Spleen (tissue), 11 donors: ENCODE results near the gene H2AZ2. TPM values are rescaled to one million over a fixed set of nuclear protein-coding genes. Genes with fewer than 3 reads are reported as not detected.
"Not testable (repeated sequence)": the region's sequence is repeated elsewhere in the genome, so short reads cannot be mapped to it uniquely, and the experiment has no call there.

ENCODE experiments used
- DNase-seq: peaks from one replicate; pipeline ENCODE4 v3.0.0-alpha.2; 2020
- H3K27ac ChIP-seq, 8 donors: fragments of 200-600 bp; sonication (generic) in 7 of 8; 1 replicate in 4 of 8; 2 replicates in 4 of 8; pipeline versions ENCODE4 v1.5.0 to v1.8.0; 2016 to 2021; ENCODE audit warnings: inconsistent platforms in 4 of 8, mild to moderate bottlenecking in 4 of 8, moderate library complexity in 1 of 8
- H3K27me3 ChIP-seq, 7 donors: fragments of 200-600 bp; sonication (generic) in 6 of 7; replicated peaks in 1 of 7; 1 replicate in 4 of 7; 2 replicates in 3 of 7; pipeline versions ENCODE4 v1.5.0 to v1.8.0; 2016 to 2021; ENCODE audit warnings: inconsistent platforms in 3 of 7, mild to moderate bottlenecking in 1 of 7
- H3K36me3 ChIP-seq, 6 donors: fragments of 200-600 bp; sonication (generic) in 5 of 6; 1 replicate in 4 of 6; 2 replicates in 2 of 6; pipeline versions ENCODE4 v1.5.0 to v1.8.0; 2016 to 2021; ENCODE audit warnings: inconsistent platforms in 2 of 6
- H3K4me1 ChIP-seq, 6 donors: fragments of 200-600 bp; sonication (generic) in 5 of 6; 1 replicate in 3 of 6; 2 replicates in 3 of 6; pipeline versions ENCODE4 v1.5.0 to v1.8.0; 2016 to 2021; ENCODE audit warnings: inconsistent platforms in 3 of 6
- H3K4me3 ChIP-seq, 8 donors: fragments of 200-600 bp; sonication (generic) in 7 of 8; 1 replicate in 4 of 8; 2 replicates in 4 of 8; pipeline versions ENCODE4 v1.5.0 to v1.8.0; 2016 to 2021; ENCODE audit warnings: inconsistent platforms in 4 of 8, mild to moderate bottlenecking in 4 of 8, moderate library complexity in 2 of 8
- H3K9me3 ChIP-seq, 8 donors: fragments of 200-600 bp; sonication (generic) in 7 of 8; 1 replicate in 4 of 8; 2 replicates in 4 of 8; pipeline versions ENCODE4 v1.5.0 to v1.8.0; 2016 to 2021; ENCODE audit warnings: inconsistent platforms in 4 of 8
- POLR2A ChIP-seq, 3 donors: fragments of 450-650 bp; IDR thresholded peaks; one replicate each; pipeline ENCODE4 v1.5.1; 2017; ENCODE audit warnings: antibody characterized with exemption in 3 of 3, mild to moderate bottlenecking in 1 of 3
- POLR2AphosphoS5 ChIP-seq, 3 donors: sonication (generic); formaldehyde crosslinking; IDR thresholded peaks; one replicate each; pipeline ENCODE4 v1.5.1; 2017; ENCODE audit warnings: antibody characterized with exemption in 3 of 3
- WGBS, 5 donors: extraction: QIAGEN DNeasy Blood & Tissue Kit in 3 of 5; methylation state at CpG; one replicate each; pipeline versions ENCODE4 v1.1.5 to v1.1.7; 2013 to 2018; 5-methylcytosine and 5-hydroxymethylcytosine counted together
- intact Hi-C: fragments of 100-400 bp; cut with DNase I; formaldehyde crosslinking; loops from one replicate; pipeline ENCODE4 v1.15.0; 2023; ENCODE audit warnings: low total_unique reads
- polyA plus RNA-seq, 3 donors: library from polyadenylated mRNA; stranded (reverse); fragments of 200-250 nt; gene quantifications; one replicate each; pipeline ENCODE4 v1.2.1, GENCODE V29; 2013
- total RNA-seq, 7 donors: library from RNA; depleted of rRNA in 3 of 7; stranded (reverse); fragments of >200 nt in 3 of 7; fragmentation: NEBNext Ultra II Directional in 4 of 7; extraction: Animal tissue kit (Norgen Biotek cat#: 25700) in 4 of 7; gene quantifications; one replicate each; pipeline versions ENCODE4 v1.1.0 to v1.2.1, GENCODE V29; 2016 to 2021
- TF ChIP-seq, protein P1 (sequence below), 11 experiments: fragments of 200-600 bp in 7 of 11; fragments of 450-650 bp in 4 of 11; sonication (generic) in 4 of 11; IDR thresholded peaks in 8 of 11; conservative IDR thresholded peaks in 3 of 11; 1 replicate in 7 of 11; 2 replicates in 4 of 11; pipeline versions ENCODE4 v1.4.0 to v1.8.0; 2016 to 2021; ENCODE audit warnings: antibody characterized with exemption in 11 of 11, inconsistent platforms in 4 of 11, mild to moderate bottlenecking in 1 of 11
- donor health status: healthy with polysubstance abuse.
- donor health status: DM: no; HTN: no; CAD: no; lungs with moderate emphysema.
- donor health status: DM: no; HTN: no; CAD: no.
- donor health status: Bipolar disorder and iron deficiency.
- donor health status: healthy.
- donor health status: DM: no; HTN: no; CAD: no.
- donor health status: DM: yes; HTN: yes; CAD: no.

Gene H2AZ2
- total and polyA plus RNA-seq, 10 donors = 74.7 to 147 (median 113) TPM

DNA sequence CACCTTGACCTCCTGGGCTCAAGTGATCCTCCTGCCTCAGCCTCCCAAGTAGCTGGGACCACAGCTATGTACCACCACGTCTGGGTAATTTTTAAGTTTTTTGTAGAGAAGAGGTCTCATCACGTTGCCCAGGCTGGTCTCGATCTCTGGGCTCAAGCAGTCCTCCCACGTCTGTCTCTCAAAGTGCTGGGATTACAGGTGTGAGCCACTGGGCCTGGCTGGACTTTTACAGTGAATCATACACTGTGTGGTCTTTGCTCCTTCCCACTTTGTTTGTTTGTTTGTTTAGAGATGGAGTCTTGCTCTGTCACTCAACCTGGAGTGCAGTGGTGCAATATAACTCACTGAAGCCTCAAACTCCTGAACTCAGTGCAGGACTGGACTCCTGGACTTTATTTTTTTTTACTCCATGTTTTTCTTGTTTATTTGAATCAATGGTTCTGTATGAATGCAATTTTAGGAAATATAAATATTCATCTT, 38.9 kb downstream of the H2AZ2 start:
- no peak for TF ChIP-seq POLR2AphosphoS5 (IDR thresholded peaks at IDR 0.05)
- TF ChIP-seq, protein P1, sequence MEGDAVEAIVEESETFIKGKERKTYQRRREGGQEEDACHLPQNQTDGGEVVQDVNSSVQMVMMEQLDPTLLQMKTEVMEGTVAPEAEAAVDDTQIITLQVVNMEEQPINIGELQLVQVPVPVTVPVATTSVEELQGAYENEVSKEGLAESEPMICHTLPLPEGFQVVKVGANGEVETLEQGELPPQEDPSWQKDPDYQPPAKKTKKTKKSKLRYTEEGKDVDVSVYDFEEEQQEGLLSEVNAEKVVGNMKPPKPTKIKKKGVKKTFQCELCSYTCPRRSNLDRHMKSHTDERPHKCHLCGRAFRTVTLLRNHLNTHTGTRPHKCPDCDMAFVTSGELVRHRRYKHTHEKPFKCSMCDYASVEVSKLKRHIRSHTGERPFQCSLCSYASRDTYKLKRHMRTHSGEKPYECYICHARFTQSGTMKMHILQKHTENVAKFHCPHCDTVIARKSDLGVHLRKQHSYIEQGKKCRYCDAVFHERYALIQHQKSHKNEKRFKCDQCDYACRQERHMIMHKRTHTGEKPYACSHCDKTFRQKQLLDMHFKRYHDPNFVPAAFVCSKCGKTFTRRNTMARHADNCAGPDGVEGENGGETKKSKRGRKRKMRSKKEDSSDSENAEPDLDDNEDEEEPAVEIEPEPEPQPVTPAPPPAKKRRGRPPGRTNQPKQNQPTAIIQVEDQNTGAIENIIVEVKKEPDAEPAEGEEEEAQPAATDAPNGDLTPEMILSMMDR (IDR thresholded peaks at IDR 0.05 in 8 of 11, conservative IDR thresholded peaks at IDR 0.05 in 3 of 11) = no peak
- no peak for TF ChIP-seq POLR2A (IDR thresholded peaks at IDR 0.05)
- intact Hi-C loops = no loop called here
- no peak overlapping the region for H3K4me3 ChIP-seq
- no peaks in the 10 kb centered on the region for H3K9me3 ChIP-seq
- H3K4me1 ChIP-seq = no peaks in the 10 kb centered on the region
- no peak overlapping the region for H3K27ac ChIP-seq
- WGBS, 5 donors = 85 to 91% (median 90%) methylated on average over 4 of the region's 4 CpGs
- DNase-seq = peak; percentile 29
- peaks cover 0 to 17% (median 14%) of the 10 kb centered on the region in 6 donors for H3K36me3 ChIP-seq
- no peaks in the 10 kb centered on the region for H3K27me3 ChIP-seq

DNA sequence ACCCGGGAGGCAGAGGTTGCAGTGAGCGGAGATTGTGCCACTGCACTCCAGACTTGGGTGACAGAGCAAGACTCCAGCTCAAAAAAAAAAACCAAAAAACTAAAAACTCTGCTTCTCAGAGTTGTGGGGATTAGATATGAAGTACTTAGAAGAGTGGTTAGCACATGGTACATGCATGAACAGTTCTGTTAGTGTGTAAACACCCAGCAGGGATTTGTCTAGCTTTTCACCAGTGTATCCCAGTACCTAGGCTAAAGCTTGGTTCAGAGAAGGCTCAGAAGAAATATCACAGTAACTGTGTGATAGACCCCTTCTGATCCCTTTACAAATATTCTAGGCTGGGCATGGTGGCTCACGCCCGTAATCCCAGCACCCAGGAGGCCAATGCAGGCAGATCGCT, 41.9 kb downstream of the H2AZ2 start:
- H3K4me3 ChIP-seq = no peak overlapping the region
- no peak overlapping the region for H3K27ac ChIP-seq
- intact Hi-C loops = no loop called here
- H3K9me3 ChIP-seq = no peaks in the 10 kb centered on the region
- peaks cover 0 to 47% (median 44%) of the 10 kb centered on the region in 6 donors for H3K36me3 ChIP-seq
- H3K27me3 ChIP-seq = no peaks in the 10 kb centered on the region
- 86 to 97% (median 93%) methylated on average over 5 of the region's 5 CpGs for WGBS, 5 donors
- no peak for DNase-seq
- no peak for TF ChIP-seq POLR2AphosphoS5 (IDR thresholded peaks at IDR 0.05)
- TF ChIP-seq POLR2A (IDR thresholded peaks at IDR 0.05) = no peak
- TF ChIP-seq, protein P1 (IDR thresholded peaks at IDR 0.05 in 8 of 11, conservative IDR thresholded peaks at IDR 0.05 in 3 of 11) = no peak
- H3K4me1 ChIP-seq = peaks cover 0 to 5% (median 0%) of the 10 kb centered on the region in 6 donors

DNA sequence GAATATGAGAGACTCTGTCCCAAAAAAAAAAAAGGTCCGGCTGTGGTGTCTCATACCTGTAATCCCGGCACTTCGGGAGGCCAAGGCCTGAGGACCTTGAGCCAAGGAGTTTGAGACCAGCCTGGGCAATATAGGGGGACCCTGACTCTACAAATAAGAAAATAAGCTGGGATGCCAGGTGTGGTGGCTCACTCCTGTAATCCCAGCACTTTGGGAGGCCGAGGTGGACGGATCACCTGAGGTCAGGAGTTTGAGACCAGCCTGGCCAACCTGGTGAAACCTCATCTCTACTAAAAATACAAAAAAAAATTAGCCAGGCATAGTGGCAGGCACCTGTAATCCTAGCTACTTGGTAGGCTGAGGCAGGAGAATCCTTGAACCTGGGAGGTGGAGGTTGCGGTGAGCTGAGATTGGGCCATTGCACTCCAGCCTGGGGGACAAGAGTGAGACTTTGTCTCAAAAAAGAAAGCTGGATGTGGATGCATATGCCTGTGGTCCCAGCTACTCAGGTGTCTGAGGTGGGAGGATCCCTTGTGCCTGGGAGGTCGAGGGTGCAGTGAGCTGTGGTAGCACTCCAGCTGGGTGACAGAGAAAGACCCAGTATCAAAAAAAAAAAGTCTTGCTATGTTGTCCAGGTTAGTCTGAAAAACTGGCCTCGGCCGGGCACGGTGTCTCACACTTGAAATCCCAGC, 43.9 kb downstream of the H2AZ2 start:
- H3K27ac ChIP-seq, H3K9me3 ChIP-seq, H3K4me3 ChIP-seq, DNase-seq, intact Hi-C loops, H3K27me3 ChIP-seq: not testable (repeated sequence)
- Histone ChIP-seq H3K36me3 (peaks cover 0 to 67% (median 63%) of the 10 kb centered on the region in 6 donors), H3K4me1 (peaks cover 4 to 21% (median 13%) of the 10 kb centered on the region in 6 donors)
- WGBS, 5 donors = 85 to 96% (median 91%) methylated on average over 10 of the region's 10 CpGs

DNA sequence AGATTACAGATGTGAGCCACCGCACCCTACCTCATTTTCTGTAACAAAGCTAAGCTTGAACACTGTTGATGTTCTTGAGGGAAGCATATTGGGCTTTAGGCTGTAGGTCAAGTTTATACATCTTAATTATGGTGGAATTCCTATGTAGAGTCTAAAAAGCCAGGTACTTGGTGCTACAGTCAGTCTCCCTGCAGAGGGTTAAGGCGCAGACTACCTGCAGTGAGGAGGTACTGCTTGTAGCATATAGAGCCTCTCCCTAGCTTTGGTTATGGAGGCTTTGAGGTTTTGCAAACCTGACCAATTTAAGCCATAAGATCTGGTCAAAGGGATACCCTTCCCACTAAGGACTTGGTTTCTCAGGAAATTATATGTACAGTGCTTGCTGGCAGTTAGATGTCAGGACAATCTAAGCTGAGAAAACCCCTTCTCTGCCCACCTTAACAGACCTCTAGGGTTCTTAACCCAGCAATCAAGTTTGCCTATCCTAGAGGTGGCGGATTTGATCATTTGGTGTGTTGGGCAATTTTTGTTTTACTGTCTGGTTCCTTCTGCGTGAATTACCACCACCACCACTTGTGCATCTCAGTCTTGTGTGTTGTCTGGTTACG, 45.4 kb downstream of the H2AZ2 start:
- no peaks in the 10 kb centered on the region for H3K9me3 ChIP-seq
- intact Hi-C loops = no loop called here
- 89 to 98% (median 94%) methylated on average over 5 of the region's 5 CpGs for WGBS, 5 donors

More for the DNA sequence above, 45.4 kb downstream of the H2AZ2 start:
- H3K4me1 ChIP-seq = peaks cover 15 to 36% (median 28%) of the 10 kb centered on the region in 6 donors
- no peak for DNase-seq
- H3K36me3 ChIP-seq = peaks cover 0 to 73% (median 65%) of the 10 kb centered on the region in 6 donors
- H3K27ac ChIP-seq = no peak overlapping the region
- TF ChIP-seq POLR2AphosphoS5 (IDR thresholded peaks at IDR 0.05) = no peak
- no peak for TF ChIP-seq POLR2A (IDR thresholded peaks at IDR 0.05)
- TF ChIP-seq, protein P1 (IDR thresholded peaks at IDR 0.05 in 8 of 11, conservative IDR thresholded peaks at IDR 0.05 in 3 of 11) = no peak
- no peak overlapping the region for H3K4me3 ChIP-seq
- no peaks in the 10 kb centered on the region for H3K27me3 ChIP-seq
